HuH-7.5 (cell line): ENCODE data around the gene MYO9A.
A peak's percentile ranks its signal among the peaks of the same experiment; 100 is the strongest.
"Not testable (repeated sequence)": the region's sequence is repeated elsewhere in the genome, so short reads cannot be mapped to it uniquely, and the experiment has no call there.

Experiments used
- DNase-seq: peaks from one replicate; pipeline ENCODE4 v3.0.0; 2011; ENCODE audit warnings: low spot score

The MYO9A gene

DNA sequence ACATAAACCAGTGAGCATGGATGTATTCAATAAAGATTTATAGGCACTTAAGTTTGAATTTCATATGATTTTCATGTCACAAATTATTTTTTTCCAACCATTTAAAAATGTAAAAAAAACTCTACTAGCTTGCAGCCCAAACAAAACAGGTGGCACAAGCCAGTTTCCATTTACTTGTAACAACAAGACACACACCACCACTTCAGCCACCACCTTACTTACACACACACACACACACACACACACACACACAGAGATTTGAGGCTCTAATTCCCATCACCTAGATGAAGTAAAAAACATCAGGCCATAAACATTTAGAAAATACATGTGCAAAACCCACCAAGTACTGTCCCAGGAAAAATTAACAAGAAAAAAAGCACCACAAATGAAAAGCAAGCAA is 25.3 kb downstream of the MYO9A start:
- no peak for DNase-seq

DNA sequence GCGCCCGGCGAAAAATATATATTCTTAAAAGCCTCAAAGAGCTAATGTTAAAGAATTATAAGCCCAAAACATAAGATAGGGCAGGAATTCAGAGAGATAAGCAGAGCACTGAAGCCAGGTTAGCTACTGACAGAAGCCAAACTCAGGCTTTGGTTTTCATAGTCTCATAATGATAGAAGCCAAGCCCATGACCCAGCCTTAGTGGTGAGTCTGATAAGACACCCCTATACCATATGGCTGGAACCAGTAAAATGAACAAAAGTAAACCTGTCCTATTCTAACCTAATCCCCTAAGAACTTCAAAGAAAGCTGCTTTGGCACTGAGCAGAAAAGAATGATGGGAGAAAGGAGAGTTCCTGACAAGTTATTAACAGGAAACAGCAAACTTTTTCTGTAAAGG is 25.9 kb downstream of the MYO9A start:
- DNase-seq = no peak

DNA sequence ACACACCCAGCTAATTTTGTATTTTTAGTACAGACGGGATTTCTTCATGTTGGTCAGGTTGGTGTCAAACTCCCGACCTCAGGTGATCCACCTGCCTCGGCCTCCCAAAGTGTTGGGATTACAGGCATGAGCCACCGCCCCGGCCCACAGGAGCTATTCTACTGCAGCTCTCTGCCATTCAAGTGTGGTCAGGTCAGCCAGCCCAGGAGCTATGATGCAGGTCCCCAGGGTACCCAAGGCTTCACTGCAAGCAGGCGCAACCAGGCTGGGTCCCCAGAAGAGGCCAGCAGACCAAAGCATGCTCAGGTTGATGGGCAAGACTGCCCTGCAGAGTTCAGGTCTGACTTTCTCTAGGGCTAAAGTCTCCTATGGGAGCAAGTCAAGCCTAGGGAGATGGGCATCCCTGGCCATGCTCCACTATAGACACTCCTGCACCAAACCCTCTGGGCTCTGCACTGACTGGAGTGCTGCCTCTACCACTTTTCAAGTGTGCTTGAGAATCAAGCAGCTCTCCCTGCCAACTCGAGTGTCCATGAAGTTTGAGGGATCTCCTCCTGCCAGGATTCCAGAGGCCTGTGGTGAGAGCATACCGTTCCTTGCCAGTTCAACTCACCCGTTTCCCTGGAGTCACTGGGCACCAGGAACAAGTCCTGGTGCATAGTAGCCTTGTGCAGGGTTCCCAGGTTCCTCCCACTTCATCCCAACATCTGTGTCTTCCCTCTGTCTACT is 30.9 kb downstream of the MYO9A start:
- no peak for DNase-seq

DNA sequence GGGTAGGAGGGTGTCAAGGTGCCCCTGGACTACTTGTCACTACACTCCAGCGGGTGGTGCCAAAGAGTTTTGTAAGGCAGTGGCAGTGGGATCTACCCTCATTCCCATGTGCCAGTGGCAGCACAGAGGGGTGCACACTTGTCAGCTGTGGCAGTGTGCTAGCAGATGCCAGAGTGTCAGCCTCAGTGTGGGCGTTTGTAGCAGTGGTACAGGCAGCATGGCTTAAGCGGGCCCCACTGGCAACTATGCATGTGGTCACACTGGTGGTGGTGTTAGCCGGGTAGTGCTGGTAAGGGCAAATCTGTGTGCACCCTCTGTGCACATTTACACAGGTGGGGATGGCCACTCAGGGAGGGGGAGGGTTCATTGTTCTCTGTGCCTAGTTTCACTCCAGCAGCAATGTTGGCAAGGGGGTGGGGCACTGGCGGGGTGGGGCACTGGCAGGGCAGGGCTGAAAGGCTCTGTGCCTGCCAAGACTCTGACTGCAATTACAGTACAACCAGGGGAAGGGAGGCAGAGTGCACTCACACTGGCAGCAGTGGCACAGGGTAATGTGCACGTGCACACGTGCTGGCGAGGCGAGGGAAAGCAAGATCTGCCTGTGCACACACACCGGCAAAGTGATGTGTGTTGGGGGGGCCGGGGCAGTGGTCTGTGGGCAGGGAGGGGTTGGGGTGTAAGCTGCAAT is 31.8 kb downstream of the MYO9A start:
- DNase-seq = no peak

DNA sequence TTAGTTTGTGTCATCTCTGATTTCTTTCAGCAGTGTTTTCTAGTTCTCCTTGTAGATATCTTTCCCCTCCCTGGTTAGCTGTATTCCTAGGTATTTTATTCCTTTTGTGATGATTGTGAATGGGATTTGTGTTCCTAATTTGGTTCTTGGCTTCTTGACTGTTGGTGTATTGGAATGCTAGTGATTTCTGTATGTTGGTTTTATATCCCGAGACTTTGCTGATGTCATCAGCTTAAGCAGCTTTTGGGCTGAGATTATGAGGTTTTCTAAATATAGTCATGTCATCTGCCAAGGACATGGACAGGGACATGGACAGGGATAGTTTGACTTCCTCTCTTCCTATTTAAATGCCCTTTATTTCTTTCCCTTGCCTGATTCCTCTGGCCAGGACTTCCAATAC is 35.8 kb downstream of the MYO9A start:
- DNase-seq = no peak

DNA sequence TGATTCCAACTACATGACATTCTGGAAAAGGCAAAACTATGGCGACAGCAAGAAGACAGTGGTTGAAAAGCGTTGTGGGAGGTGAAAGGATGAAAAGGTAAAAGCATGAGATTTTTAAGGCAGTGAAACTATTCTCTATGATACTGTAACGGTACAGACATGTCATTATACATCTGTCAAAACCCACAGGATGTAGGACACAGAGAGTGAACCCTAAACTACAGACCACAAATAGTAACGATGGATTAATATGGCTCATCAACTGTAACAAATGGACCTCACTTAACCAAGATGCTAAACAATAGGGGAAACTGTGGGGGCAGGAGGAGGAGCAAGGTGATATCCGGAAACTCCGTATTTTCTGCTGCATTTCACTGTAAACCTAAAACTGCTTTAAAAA is 39.1 kb downstream of the MYO9A start:
- DNase-seq = no peak

DNA sequence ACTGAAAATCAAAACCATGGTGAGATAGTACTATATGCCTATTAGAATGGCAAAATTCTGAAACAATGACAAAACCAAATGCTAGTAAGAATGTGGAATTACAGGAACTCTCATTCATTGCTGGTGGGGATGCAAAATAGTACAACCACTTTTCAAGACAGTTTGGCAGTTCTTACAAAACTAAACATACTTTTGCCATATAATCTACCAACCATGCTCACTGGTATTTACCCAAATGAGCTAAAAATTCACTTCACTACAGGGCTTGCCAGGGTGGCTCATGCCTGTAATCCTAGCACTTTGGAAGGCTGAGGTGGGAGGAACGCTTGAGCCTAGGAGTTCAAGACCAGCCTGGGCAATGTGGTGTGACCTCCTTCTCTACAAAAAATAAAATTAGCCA is 40.0 kb downstream of the MYO9A start:
- DNase-seq = no peak

DNA sequence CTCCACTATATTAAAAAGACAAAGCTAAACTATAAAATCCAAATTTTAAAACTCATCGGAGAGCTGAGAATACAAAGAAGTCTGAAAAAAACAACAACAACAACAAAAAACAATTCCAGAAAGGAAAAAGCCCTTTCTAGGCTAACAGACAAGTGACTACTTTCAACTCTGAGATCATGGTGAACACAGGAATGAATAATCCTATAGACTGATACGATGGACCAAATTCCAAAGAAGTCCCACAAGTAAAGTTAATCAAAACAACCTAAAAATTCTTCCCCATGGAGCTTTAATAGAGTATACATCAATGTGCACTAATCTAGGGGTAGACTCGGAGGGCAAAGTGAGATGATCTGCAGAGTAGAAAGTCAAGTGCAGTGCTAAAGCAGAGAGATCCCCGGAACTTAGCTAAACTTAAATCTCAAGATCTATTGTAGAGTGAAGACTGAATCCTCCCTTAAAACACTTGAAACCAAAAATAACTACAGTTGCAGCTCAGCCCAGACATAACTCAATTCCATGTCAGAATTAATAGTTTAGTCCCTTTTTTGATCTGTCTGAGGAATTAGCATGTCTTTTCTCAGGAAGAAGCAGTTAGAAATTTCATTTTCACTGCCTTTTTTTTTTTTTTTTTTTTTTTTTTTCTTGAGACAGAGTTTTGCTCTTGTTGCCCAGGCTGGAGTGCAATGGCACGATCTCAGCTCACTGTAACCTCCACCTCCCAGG is 43.5 kb downstream of the MYO9A start:
- DNase-seq = no peak

DNA sequence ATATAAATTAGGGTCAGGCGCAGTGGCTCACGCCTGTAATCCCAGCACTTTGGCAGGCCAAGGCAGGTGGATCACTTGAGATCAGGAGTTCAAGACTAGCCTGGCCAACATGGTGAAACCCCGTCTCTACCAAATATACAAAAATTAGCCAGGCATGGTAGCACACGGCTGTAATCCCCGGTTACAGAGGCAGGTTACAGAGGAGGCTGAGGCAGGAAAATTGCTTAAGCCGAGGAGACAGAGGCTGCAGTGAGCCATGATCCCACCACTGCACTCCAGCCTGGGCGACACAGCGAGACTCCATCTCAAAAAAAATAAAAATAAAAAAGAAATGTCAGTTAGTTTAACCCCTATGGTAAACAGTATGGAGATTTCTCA is 46.5 kb downstream of the MYO9A start:
- not testable (repeated sequence) for DNase-seq

DNA sequence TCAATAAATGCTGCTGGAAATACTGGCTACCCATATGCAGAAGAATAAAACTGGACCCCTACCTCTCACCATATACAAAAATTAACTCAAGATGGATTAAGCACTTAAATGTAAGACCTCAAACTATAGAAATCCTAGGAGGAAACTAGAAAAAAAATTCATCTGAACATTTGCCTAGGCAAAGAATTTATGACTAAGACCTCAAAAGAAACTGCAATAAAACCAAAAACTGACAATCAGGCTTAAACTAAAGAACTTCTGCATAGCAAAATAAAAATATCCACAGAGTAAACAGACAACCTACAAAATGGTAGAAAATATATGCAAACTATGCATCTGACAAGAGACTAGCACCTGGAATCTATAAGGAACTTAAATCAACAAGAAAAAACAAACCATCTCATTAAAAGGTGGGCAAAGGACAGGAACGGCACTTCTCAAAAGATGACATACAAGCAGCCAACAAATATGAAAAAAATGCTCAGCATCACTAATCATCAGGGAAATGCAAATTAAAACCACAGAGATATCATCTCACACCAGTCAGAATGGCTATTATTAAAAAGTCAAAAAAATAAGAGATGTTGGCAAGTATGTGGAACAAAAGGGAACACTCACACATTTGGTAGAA is 47.0 kb downstream of the MYO9A start:
- no peak for DNase-seq

DNA sequence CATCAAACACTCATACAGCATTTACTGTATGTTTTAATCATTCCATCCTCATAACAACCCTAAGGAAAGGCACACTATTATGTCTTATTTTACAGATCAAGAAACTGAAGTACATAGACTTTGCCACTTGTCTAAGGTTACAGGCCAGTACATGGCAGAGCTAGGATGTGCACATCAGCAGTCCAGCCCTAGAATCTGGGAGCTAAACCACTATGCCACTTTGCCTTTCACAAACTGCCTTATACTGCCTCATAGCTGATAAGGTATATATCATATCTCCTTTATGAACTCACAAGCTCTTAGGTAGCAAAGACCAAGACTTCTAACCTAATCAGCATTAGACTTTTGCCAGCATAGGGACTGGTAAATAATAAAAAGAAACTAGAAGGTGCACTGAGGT is 49.1 kb downstream of the MYO9A start:
- DNase-seq = peak; percentile 25

DNA sequence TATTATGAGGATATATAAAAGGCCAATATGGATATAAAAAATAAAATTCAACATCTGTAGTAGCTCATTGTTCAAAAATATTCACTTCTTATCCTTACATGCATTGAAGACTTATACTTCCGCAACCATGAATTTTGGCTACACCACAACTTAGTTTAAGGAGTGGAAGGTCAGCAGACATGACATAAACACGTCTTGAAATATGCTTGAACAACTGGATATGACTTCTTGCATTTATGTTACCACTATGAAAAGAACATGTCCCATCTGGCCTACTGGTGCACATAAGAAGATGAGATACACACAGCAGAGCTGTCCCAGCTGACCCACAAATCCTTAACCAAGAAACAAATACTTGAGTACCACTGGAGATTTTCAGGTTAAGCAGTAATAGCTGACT is 52.1 kb downstream of the MYO9A start:
- DNase-seq = no peak

DNA sequence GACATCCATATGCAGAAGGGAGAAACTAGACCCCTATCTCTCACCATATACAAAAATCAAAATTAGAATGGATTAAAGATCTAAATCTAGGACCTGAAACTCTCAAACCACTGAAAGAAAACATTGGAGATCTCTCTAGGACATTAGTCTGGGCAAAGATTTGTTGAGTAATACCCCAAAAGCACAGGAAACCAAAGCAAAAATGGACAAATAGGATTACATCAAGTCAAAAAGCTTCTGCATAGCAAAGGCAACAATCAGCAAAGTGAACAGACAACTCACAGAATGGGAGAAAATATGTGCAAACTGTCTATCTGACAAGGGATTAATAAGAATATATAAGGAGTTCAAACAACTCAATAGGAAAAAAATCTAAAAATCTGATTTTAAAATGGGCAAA is 54.8 kb downstream of the MYO9A start:
- no peak for DNase-seq

DNA sequence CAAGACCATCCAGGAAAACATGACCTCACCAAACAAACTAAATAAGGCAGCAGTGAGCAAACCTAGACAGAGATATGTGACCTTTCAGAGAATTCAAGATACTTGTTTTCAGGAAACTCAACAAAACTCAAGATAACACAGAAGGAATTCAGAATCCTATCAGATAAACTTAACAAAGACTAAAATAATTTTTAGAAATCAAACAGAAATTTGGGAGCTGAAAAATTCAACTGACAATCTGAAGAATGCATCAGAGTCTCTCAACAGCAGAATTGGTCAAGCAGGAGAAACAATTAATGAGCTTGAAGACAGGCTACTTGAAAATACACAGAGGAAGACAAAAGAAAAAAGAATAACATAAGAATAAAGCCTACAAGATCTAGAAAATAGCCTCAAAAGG is 55.6 kb downstream of the MYO9A start:
- no peak for DNase-seq

DNA sequence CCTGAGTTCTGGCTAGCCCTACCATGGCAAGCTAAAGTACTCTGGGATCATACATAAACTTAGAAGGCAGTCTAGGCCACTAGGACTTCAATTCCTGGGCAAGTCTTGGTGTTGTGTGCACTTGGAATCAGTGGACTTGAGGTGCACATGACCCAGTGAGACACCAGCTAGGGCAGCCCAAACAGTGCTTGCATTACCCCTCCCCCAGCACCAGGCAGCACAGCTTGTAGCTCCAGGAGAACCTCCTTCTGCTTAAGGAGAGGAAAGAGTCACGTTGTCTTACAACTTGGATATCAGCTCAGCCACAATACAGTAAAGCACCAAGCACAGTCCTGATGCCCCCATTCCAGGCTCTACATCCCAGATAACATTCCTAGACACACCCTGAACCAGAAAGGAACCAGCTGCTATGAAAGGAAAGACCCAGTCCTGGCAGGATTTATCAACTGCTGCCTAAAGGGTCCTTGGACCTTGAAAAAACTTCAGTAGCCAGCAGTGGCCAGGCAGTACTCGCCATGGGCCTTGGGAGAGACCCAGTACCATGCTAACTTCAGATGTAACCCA is 57.2 kb downstream of the MYO9A start:
- DNase-seq = no peak

DNA sequence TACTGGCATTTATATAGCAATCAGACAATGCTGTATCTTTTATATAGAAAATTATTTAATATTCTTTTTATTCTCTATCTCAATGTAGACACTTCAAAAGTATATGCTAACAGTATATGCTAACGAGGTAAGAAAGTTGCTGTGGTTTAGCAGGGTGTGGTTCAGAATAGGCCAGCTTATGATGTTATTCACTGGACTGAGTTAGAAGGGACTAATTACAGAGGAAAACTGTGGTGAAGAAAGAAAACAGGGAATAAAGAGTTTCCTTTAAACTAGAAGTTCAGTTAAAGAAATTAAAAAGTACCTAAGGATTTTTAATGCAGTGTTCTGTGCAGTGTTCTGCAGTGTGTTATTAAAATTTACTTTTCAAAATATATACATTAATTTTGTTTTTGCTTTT is 59.4 kb downstream of the MYO9A start:
- DNase-seq = no peak

DNA sequence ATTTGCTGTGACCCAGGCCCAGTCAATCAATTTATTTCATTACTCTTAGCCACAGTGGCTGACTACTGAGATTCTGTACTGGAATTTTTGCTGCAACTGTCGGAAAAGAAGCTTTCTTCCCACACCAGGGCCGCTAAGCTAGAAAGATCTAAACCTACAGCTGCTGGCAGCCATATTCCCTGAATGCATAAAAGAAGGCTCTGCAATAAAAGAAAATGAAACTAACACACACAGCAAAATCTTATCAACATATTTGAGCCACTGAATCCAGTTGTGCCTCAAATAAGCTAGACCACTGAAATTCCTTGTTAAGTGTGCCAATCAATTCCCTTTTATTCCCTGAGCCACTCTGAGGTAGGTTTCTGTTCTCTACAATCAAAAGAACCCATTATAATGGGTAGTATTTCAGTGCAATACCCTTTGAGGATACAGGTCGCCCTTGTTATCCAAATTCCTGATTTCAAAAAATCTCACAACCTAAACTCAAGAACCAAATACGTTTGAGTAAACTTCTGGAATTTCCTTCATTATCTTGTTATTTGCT is 60.3 kb downstream of the MYO9A start:
- DNase-seq = no peak

DNA sequence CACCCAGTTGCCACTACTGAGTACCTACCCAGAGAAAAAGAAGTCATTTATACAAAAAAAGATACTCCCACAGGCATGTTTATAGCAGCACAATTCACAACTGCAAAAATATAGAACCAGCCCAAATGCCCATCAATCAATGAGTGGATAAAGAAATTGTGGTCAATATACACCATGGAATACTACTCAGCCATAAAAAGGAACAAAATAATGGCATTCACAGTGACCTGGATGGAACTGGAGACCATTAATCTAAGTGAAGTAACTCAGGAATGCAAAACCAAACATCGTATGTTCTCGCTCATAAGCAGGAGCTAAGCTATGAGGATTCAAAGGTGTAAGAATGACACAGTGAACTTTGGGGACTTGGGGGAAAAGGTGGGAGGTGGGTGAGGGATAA is 61.7 kb downstream of the MYO9A start:
- not testable (repeated sequence) for DNase-seq

DNA sequence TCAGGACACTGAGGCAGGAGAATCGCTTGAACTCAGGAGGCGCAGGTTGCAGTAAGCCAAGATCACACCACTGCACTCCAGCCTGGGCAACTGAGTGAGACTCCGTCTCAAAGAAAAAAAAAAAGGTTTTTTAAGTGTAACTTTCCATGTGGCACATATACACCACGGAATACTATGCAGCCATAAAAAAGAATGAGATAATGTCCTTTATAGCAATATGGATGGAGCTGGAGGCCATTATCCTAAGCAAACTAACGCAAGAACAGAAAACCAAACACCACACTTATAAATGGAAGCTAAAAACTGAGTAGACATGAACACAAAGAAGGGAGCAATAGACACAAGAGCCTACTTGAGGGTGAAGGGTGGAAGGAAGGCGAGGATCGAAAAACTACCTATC is 64.7 kb downstream of the MYO9A start:
- not testable (repeated sequence) for DNase-seq

DNA sequence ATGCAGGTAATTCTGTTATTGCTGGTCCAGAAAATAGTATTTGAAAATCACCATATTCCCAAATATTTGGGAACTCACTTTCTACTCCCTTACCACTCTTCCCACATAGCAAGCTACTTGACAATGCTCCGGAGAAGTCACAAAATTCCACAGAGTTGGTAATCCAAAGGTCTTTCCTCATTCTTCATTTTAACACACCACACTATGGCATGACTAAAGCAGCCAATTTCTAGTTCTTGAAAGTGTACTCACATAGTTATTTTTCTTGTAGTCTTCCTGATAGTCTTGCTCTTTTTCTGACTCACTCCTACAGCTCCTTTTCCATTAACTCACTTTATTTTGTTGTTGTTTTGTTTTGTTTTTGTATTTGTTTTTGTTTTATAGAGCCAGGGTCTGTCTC is 67.2 kb downstream of the MYO9A start:
- no peak for DNase-seq

DNA sequence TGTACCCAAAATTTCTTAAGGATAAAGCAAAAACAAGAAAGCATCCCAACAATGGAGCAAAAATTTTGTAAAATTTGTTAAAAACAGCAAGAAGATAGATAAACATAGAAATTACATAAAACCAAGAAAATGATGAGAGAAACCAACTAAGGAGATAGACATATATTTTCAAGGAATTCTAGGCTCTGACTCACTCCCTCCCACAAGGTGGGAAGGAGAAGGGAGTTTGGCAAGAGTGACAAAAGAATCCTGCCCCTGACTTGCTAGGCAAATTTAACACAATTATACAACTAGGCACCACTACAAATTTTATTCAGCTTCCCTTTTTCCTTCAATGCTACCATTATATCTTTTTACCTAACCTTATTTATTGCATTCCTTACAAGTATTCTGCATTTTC is 70.9 kb downstream of the MYO9A start:
- DNase-seq = no peak

DNA sequence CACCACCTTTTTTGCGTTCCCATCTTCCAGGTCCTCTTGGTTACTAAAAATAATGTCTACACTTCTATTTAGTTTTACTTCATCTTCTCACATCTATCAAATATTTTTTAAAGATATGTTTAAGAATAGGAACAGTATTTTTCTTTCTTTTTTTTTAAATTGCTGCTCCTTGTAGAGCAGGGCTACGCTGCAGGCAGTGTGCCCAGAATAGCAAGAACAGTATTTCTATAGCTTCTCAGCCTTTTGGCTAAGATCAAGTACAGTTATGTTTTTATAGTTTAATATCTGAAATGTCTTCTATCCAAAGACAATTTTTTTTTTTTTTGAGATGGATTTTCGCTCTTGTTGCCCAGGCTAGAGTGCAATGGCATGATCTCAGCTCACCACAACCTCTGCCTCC is 73.0 kb downstream of the MYO9A start:
- no peak for DNase-seq
